Epithelial cell of proximal tubule (primary cell): ENCODE results near the gene RPL32. TPM values are rescaled to one million over a fixed set of nuclear protein-coding genes. Genes with fewer than 3 reads are reported as not detected.
"Not testable (repeated sequence)": the region's sequence is repeated elsewhere in the genome, so short reads cannot be mapped to it uniquely, and the experiment has no call there.

Source experiments
- DNase-seq: peaks from one replicate; pipeline ENCODE4 v3.0.0-alpha.2; 2011; ENCODE audit warnings: low read depth
- H3K4me3 ChIP-seq: 2 replicates; pipeline ENCODE4 v1.5.1; 2011; ENCODE audit warnings: low read depth, mild to moderate bottlenecking, low read length
- CTCF ChIP-seq: conservative IDR thresholded peaks from 2 replicates; pipeline ENCODE4 v1.5.1; 2012; ENCODE audit warnings: low read depth, mild to moderate bottlenecking, low read length
- total RNA-seq: library from RNA; depleted of rRNA; stranded (reverse); fragments of >200 nt; gene quantifications from 2 replicates; pipeline ENCODE4 v1.2.3, GENCODE V29; 2015

RPL32 gene
- total RNA-seq, 1 donor from 2014 or later, result 1,030 TPM

GRCh38 chr3:12865271-12865670 is 23.9 kb upstream of the RPL32 start:
- H3K4me3 ChIP-seq, result no peak overlapping the region
- no peak for TF ChIP-seq CTCF
- DNase-seq, result no peak

- H3K4me3 ChIP-seq, result no peak overlapping the region
- TF ChIP-seq CTCF, result no peak
- no peak for DNase-seq
Observed at GRCh38 chr3:12862387-12862786, 21.0 kb upstream of the RPL32 start.

- TF ChIP-seq CTCF, result no peak
- DNase-seq, result no peak
- no peak overlapping the region for H3K4me3 ChIP-seq
Observed at GRCh38 chr3:12861611-12862010, 20.2 kb upstream of the RPL32 start.

GRCh38 chr3:12859840-12860239 is 18.5 kb upstream of the RPL32 start:
- no peak for TF ChIP-seq CTCF
- no peak for DNase-seq
- H3K4me3 ChIP-seq, result no peak overlapping the region

- TF ChIP-seq CTCF, result no peak
- H3K4me3 ChIP-seq, result no peak overlapping the region
- no peak for DNase-seq
Observed at GRCh38 chr3:12856626-12857025, 15.3 kb upstream of the RPL32 start.

- H3K4me3 ChIP-seq, result no peak overlapping the region
- TF ChIP-seq CTCF, result no peak
- no peak for DNase-seq
Observed at GRCh38 chr3:12854565-12854964, 13.2 kb upstream of the RPL32 start.

- H3K4me3 ChIP-seq, result not testable (repeated sequence)
Observed at GRCh38 chr3:12853847-12854246, 12.5 kb upstream of the RPL32 start.

GRCh38 chr3:12852201-12852600 is 10.8 kb upstream of the RPL32 start:
- DNase-seq, result no peak
- TF ChIP-seq CTCF, result no peak

More at GRCh38 chr3:12853847-12854246, 12.5 kb upstream of the RPL32 start:
- DNase-seq, result not testable (repeated sequence)

More at GRCh38 chr3:12852201-12852600, 10.8 kb upstream of the RPL32 start:
- no peak overlapping the region for H3K4me3 ChIP-seq
